Activated gamma-delta T cell treated with anti-CD3 and anti-CD28 coated beads, Interleukin-2, amount 50 U/mL, for 16 hours (primary cell): ENCODE data around the gene BCL2L13.
"Not testable (repeated sequence)": the region's sequence is repeated elsewhere in the genome, so short reads cannot be mapped to it uniquely, and the experiment has no call there.

Experiments used
- DNase-seq: peaks from one replicate; pipeline ENCODE4 v3.0.0-alpha.2; 2020; ENCODE audit warnings: low read depth

BCL2L13 gene

GRCh38 chr22:17697196-17697595 lies 58.6 kb downstream of the BCL2L13 start:
- not testable (repeated sequence) for DNase-seq

GRCh38 chr22:17698276-17698675 lies 59.7 kb downstream of the BCL2L13 start:
- DNase-seq, result not testable (repeated sequence)

GRCh38 chr22:17698948-17699347 lies 60.4 kb downstream of the BCL2L13 start:
- DNase-seq, result no peak

- no peak for DNase-seq
These were observed 61.3 kb downstream of the BCL2L13 start for GRCh38 chr22:17699696-17700340.

GRCh38 chr22:17700778-17701177 lies 62.2 kb downstream of the BCL2L13 start:
- no peak for DNase-seq

- DNase-seq, result no peak
These were observed 65.3 kb downstream of the BCL2L13 start for GRCh38 chr22:17703811-17704210.

GRCh38 chr22:17705546-17705945 lies 67.0 kb downstream of the BCL2L13 start:
- DNase-seq, result no peak

- peak; percentile 2 for DNase-seq
These were observed 67.7 kb downstream of the BCL2L13 start for GRCh38 chr22:17705951-17706900.

- DNase-seq, result no peak
These were observed 68.4 kb downstream of the BCL2L13 start for GRCh38 chr22:17706947-17707346.

- no peak for DNase-seq
These were observed 69.0 kb downstream of the BCL2L13 start for GRCh38 chr22:17707526-17707925.

GRCh38 chr22:17710023-17710422 lies 71.5 kb downstream of the BCL2L13 start:
- DNase-seq, result no peak

- no peak for DNase-seq
These were observed 73.9 kb downstream of the BCL2L13 start for GRCh38 chr22:17712441-17712840.

GRCh38 chr22:17716529-17716928 lies 78.0 kb downstream of the BCL2L13 start:
- DNase-seq, result no peak

GRCh38 chr22:17717708-17718107 lies 79.2 kb downstream of the BCL2L13 start:
- DNase-seq, result no peak

- DNase-seq, result no peak
These were observed 81.4 kb downstream of the BCL2L13 start for GRCh38 chr22:17719911-17720310.

GRCh38 chr22:17724241-17724640 lies 85.7 kb downstream of the BCL2L13 start:
- no peak for DNase-seq

- no peak for DNase-seq
These were observed 86.3 kb downstream of the BCL2L13 start for GRCh38 chr22:17724678-17725499.

- no peak for DNase-seq
These were observed 86.9 kb downstream of the BCL2L13 start for GRCh38 chr22:17725500-17725796.

GRCh38 chr22:17726006-17726927 lies 87.7 kb downstream of the BCL2L13 start:
- no peak for DNase-seq

- no peak for DNase-seq
These were observed 88.7 kb downstream of the BCL2L13 start for GRCh38 chr22:17726928-17727897.
